ENCODE results near the gene MSI1. TPM values are rescaled to one million over a fixed set of nuclear protein-coding genes. Genes with fewer than 3 reads are reported as not detected.

The MSI1 gene
- total RNA-seq, 1 experiment from 2014 or later: 4.1 TPM

DNA sequence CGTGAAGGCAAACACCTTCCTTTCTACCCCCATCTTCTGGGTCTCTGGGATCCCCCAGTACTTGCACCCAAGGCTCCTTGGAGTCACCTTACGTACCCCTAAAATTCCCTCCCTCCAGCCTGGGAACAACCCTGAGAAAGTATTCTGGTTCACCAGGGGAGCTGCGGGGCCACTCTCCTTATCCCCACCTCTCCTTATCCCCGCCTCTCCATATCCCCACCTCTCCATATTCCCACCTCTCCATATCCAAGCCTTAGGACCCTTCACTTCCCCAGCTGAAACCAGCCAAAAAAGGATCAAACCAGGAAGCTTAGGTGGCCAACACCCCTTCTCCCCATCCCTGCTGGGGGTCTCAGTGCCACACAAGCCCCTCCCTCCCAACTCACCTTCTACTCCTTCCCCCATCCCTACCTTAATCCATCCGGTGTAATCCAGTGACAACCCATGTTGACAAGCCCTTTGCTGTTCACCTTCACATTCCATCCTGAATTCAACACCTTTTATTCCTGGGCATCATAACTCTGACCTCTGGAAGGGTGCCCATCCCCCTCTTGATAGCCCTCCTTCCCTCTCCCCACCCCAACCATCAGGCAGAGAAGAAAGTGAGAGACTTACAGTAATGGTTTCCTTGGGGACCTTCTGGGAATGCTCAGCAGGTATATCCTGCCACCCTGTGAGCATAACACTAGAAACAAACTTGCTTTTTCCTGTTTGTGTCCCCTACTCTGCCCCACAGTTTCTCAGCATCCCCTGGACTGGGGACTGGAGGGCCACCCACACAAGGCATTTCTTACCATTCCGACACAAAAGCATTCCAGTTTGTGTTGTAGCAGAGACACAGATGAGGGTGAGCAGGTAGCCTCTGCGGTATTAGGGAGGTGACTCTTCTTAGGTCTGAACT lies 1.6 kb upstream of the MSI1 start:
- Histone ChIP-seq H3K4me3 (ENCODE audit: low read depth in 2 of 2, low read length in 2 of 2) (no peak overlapping the region), H3K9me3 (ENCODE audit: control insufficient read depth, insufficient read depth, low read depth, low read length) (no peaks in the 10 kb centered on the region), H3K27me3 (ENCODE audit: control insufficient read depth, insufficient read depth, low read length) (peaks cover 18% of the 10 kb centered on the region), H3K27ac (ENCODE audit: low read length) (no peak overlapping the region), H3K36me3 (ENCODE audit: control insufficient read depth, insufficient read depth, low read length) (no peaks in the 10 kb centered on the region; the same call in 1 of the 2 replicates), H3K4me1 (ENCODE audit: control insufficient read depth, insufficient read depth, low read length) (peaks cover 13% of the 10 kb centered on the region)
- no TSS peak for BruUV-seq (replicated peaks)
- DNase-seq (ENCODE audit: low read depth, low spot score): no peak
- in situ Hi-C loops (cut with HindIII; ENCODE audit: low pct_unique_long_range_greater_than_20kb, low sequenced_read_pairs): no loop called here
- ChIA-PET CTCF (no interaction called here), POLR2A (no interaction called here)
- TF ChIP-seq TCF7L2 (IDR thresholded peaks at IDR 0.05; ENCODE audit: low read depth, low read length): no peak
- no peak for TF ChIP-seq CTCF (IDR thresholded peaks at IDR 0.05)
- no peak for TF ChIP-seq SIN3A (IDR thresholded peaks at IDR 0.05; ENCODE audit: borderline replicate concordance, insufficient read depth, low read depth, low read length)
- TF ChIP-seq POLR2AphosphoS5 (IDR thresholded peaks at IDR 0.05; ENCODE audit: low read depth, low read length): no peak
- TF ChIP-seq REST (IDR thresholded peaks at IDR 0.05; ENCODE audit: insufficient read depth in 1 of 2, low read depth in 2 of 2, low read length in 1 of 2): no peak
- intact Hi-C loops (cut with micrococcal nuclease; ENCODE audit: unreplicated experiment): no loop called here
- no peak for ATAC-seq

- H3K27ac ChIP-seq (ENCODE audit: low read length): no peak overlapping the region
- H3K4me1 ChIP-seq (ENCODE audit: control insufficient read depth, insufficient read depth, low read length): peaks cover 13% of the 10 kb centered on the region
- peaks cover 18% of the 10 kb centered on the region for H3K27me3 ChIP-seq (ENCODE audit: control insufficient read depth, insufficient read depth, low read length)
- no TSS peak for BruUV-seq (replicated peaks)
- TF ChIP-seq SIN3A (IDR thresholded peaks at IDR 0.05; ENCODE audit: borderline replicate concordance, insufficient read depth, low read depth, low read length) (no peak), POLR2AphosphoS5 (IDR thresholded peaks at IDR 0.05; ENCODE audit: low read depth, low read length) (no peak), REST (IDR thresholded peaks at IDR 0.05; ENCODE audit: insufficient read depth in 1 of 2, low read depth in 2 of 2, low read length in 1 of 2) (no peak), CTCF (IDR thresholded peaks at IDR 0.05) (no peak), TCF7L2 (IDR thresholded peaks at IDR 0.05; ENCODE audit: low read depth, low read length) (no peak)
- H3K36me3 ChIP-seq (ENCODE audit: control insufficient read depth, insufficient read depth, low read length): no peaks in the 10 kb centered on the region; the same call in 1 of the 2 replicates
- no peak for ATAC-seq
- in situ Hi-C loops (cut with HindIII; ENCODE audit: low pct_unique_long_range_greater_than_20kb, low sequenced_read_pairs): no loop called here
- no peak for DNase-seq (ENCODE audit: low read depth, low spot score)
- CTCF ChIA-PET: no interaction called here
- POLR2A ChIA-PET: no interaction called here
- intact Hi-C loops (cut with micrococcal nuclease; ENCODE audit: unreplicated experiment): no loop called here
- peak overlapping the region; percentile 29 to 42 for H3K4me3 ChIP-seq (ENCODE audit: low read depth in 2 of 2, low read length in 2 of 2)
- H3K9me3 ChIP-seq (ENCODE audit: control insufficient read depth, insufficient read depth, low read depth, low read length): no peaks in the 10 kb centered on the region
These were observed 809 bp upstream of the MSI1 start for GRCh38 chr12:120369603-120370342.

All from Panc1 (cell line).